ENCODE results near the gene SUPT3H.

DNA sequence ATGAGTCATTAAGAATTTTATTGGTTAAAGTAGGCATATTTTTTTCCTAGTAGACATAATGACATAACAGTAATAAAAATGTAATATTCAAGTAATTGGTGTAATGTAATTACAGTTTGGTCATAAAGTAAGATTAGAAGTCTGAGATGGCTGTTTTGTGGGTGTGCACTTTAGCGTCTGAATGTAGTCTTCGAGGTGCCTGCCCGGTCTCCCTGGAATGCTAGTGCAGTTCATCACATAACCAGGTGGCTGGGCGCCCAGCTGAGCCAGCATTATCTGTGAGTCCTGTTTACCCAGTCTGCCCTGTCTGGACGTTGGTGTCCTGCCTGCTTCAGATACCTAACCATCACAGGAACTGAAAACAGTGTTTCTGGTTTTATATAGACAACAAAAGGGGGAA is 571.1 kb downstream of the SUPT3H start:
- TF ChIP-seq, protein P1, sequence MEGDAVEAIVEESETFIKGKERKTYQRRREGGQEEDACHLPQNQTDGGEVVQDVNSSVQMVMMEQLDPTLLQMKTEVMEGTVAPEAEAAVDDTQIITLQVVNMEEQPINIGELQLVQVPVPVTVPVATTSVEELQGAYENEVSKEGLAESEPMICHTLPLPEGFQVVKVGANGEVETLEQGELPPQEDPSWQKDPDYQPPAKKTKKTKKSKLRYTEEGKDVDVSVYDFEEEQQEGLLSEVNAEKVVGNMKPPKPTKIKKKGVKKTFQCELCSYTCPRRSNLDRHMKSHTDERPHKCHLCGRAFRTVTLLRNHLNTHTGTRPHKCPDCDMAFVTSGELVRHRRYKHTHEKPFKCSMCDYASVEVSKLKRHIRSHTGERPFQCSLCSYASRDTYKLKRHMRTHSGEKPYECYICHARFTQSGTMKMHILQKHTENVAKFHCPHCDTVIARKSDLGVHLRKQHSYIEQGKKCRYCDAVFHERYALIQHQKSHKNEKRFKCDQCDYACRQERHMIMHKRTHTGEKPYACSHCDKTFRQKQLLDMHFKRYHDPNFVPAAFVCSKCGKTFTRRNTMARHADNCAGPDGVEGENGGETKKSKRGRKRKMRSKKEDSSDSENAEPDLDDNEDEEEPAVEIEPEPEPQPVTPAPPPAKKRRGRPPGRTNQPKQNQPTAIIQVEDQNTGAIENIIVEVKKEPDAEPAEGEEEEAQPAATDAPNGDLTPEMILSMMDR (IDR thresholded peaks at IDR 0.05) = no peak
- TF ChIP-seq POLR2A (IDR thresholded peaks at IDR 0.05) = no peak

Data from lower leg skin (tissue), 3 donors.